GM21619 (cell line): ENCODE results near the gene ELAVL3.

Experiments used
- ATAC-seq: cut with Tn5 transposase; IDR thresholded peaks from one replicate; pipeline ENCODE4 v1.9.1; 2021; ENCODE audit not compliant: unreplicated experiment

The ELAVL3 gene

DNA sequence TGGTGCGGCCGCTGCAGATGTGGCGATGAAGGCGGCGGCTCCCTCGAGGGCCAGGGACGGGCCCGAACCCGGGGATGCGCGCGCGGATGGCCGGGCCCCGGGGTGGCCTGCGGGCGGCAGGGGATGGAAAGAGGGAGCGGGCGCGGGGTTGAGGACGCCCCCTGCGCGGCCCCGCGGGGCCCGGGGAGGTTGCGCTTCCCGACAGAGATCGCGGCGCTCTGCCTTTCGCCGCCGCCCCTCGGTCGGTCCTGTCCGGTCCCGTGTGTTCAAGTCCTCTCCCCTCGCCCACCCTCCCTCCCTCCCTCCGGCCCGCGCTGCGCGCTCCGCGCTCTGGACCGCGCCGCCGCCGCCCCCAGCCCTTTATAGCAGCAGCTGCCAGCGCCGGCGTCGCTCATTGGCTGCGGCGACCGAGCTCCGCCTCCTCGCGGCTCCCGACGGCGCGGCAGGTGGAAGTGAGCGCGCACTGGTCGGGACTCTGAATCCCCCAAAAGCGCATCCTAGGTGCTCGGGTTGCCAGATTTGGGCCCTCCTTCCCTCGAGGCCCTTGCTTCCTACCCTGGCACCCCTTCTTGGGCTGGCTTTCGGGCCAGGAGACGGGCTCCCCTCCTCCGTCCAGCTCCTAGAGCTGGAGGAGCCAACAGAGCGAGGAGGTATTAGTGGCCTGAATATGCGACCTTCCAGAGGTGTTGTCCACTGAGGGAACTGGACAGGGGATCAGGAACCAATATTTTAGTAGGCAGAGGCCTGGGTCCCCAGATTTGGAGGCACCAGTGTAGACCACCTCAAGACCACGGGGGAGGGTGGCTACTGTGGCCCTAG, at the start of gene ELAVL3:
ELAVL3 (minus strand) TSS at position 332 of the 819 bp plus-strand sequence. CDS start 438 bp downstream, outside the sequence.
- no peak for ATAC-seq

DNA sequence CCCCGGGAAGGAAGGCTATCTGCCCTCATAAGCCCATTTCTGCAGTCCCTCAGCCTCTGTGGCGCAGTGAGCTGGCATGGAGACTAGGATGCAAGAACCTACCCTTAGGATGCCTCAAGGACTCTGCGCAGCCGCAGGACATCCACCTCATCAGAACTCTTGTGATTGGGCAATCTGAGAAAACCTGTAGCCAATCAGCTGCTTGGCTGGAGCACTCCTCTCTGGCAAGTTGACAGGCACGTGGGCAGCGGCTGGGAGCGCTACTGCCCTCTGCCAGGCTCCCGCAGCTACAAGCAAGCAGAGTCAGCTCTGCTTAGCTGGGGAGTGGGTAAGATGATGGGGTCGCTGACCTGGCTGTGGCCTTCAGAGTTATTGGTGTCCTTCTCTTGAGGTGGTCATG, 49.6 kb upstream of the ELAVL3 start:
- ATAC-seq, result no peak

DNA sequence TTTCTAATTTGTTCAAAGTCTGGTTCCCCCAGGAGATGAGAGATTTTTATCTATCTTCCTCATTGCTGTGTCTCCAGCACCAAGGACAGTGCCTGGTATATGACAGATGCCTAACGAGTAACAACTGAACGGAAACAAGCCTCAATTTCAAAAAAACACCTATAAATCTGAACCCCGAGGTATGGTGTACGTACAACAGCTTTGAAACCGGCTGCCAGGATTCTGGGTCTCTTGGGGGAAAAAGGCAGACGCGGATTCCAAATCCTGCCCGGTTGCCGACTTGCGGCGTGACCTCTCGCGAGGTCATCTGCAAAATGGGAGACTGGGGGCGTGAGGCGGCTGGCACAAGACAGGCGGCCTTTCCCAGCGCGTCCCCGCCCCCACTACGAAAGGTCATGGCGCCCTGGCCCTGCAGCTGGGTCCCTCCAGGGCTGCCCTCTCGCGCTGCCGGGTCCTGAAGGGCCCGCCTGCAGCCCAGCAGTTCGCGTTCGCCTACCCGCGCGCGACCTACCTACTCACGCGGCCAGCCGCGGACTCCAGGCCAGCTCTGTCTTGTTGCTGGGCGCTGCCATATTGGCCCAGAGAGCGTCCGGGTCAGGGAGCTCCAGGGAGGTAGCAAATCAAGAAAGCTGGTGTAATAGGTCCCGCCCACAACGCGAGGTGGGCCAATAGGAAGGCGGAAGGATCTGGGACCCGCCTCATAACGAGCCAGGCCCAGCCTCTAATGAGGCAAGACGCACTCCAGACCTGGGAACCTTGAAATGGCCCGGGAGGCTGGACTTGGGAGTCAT, 47.9 kb upstream of the ELAVL3 start, which contains the start of gene ECSIT:
ECSIT (minus strand) TSS at position 584 of the 791 bp plus-strand sequence. CDS start 9,964 bp downstream, outside the sequence.
- peak; percentile 91 for ATAC-seq

DNA sequence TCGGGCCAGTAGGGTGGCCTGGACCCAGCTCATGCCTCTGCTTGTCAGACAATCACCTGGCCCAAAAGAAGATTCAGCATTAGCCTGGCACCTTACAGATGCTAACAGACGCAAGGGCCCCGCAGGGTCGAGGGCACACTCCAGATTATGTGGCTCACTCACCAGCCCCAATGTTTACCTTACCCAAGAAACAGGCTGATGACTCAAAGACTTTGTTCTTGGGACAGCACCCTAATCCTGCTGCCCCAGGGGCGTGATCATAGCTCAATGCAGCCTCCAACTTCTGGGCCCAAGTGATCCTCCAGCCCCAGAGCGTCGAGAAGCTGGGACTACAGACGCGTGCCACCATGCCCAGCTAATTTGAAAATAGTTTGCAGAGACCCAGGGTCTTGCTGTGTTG, 38.3 kb upstream of the ELAVL3 start:
- no peak for ATAC-seq

DNA sequence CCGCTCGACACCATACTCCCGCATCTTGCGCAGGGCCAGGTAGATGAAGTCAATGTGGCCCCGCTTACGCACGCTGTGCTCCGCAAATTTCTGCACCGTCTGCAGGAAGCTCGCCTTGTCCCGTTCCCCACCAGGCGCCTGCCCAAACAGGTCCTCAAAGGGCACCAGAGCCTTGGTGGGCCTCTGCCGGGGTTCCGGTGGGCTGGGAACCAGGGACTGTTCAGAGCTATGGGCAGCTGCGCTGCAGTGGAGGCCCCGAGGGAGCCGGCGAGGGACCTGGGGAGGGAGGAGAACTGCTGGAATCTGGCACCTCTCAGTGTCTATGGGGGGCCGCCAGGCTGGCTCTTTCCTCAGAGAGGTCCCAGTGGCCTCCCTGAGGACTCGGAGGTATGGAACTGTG, 33.1 kb upstream of the ELAVL3 start:
- no peak for ATAC-seq

DNA sequence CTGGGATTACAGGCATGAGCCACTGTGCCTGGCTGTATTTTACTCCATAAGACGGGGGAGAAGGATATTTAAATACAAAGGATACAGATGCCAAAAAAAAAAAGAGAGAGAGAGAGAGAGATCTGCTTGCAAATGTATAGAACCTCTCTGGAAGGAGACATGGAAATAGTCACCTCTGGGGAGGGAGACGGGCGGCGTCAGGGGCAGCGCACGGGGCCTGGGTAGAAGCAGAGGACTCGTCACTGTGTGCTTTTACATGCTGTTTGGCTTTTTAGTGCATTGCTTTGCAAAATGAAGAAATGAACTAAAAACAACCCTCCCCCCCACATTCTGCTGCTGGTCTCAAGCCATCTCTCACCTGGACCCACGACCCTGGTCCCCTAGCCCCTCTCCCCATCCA, 29.6 kb upstream of the ELAVL3 start:
- ATAC-seq, result no peak

DNA sequence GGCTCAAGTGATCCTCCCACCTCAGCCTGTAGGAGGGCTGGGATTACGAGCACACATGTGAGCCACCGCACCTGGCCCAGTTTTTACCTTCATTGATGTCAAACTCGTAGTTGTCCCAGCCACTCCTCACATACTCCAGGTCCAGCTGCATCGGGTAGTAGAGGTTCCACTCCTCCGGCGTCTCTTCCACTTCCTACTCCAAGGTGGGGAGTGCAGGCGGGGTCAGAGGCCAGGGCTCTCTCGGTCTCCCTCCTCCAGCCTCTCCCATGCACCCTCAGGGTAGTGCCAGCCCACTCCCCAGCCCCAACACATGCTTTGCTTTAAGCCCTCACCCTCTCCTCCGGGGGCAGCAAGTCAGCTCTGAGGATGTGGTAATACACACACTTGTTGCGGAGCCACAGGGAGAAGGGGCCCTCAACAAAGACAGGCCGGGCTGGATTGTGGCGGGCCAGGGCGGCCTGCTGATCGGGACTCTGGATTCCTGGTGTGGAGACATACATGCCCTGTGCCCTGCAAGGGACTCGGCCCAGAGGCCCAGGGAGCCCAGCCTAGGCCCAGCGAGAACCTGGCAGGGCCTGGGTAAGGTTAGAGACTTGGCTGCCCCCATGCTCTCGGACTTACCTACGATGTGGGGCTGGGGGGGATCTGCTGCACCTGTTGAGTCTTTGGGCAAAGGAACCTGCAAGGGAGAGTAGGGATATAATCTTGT, 26.7 kb upstream of the ELAVL3 start:
- no peak for ATAC-seq

DNA sequence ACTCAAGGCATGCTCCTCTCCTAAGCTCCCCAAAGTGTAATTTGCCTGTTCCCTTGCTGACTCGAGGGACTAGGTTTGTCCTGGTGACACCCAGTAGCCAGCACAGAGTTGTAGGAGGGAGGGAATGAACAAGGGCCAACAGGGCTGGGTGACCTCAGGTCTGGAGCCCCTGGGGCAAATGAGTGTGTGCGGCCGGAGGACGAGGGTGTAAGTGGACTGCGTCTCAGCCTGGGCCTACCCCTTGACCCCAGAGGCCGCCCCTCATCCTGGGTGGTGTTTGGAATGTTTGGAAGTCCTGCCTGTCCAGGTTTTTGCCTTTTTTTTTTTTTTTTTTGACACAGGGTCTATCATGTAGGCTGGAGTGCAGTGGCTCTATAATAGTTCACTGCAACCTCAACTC, 26.1 kb upstream of the ELAVL3 start:
- no peak for ATAC-seq

DNA sequence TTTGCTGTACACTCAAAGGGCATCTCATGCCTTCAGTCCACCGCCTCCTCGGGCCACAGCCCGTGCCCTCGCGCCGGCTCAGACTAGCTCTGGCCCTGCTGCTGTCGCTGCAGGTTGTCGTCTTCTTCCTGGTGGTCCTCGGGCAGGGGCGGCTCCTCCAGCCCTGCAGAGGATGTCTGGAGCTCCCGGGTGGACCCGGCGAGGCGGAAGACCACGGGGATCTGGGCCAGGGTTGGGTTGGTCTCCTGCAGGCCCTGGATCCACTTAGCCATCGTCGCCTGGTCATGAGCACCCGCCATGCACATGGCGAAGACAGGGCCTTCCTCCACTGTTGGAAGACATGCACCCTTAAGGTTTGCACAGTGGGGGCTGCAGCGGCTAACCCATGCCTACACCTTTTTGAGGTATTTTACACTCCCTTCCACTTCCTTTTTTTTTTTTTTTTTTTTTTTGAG, 25.3 kb upstream of the ELAVL3 start:
- ATAC-seq, result peak; percentile 23

DNA sequence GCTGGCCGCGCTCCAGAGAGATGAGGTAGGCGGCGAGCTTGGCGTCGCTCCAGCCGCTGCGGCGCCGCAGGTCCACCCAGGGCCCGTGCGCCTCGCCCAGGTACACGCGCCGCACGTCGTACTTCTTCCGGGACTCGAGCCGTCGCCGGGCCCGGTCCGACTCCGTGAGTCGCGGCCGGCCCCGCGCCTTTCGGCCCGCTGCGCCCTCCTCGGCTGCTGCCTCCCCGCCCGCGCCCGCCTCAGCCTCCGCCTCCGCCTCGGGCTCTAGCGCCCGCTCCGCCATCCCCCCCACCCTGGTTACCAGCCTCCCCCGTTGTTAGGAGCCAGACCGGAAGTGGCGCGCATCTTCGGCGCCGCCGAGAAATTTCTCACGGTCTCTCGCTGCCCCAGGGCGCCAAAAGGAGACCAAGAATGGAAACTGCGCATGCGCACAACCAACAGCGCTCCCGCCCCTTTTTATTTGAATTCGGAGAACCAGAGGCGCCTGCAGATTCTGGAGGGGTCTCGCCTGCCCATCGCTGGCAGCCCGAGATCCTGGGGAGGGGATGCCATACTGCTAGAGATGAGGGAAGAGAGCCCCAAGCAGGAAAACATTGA, 24.8 kb upstream of the ELAVL3 start, which contains the start of gene ZNF653:
ZNF653 (minus strand) TSS at position 336 of the 597 bp plus-strand sequence; CDS start at position 283, 53 bp downstream.
- ATAC-seq, result peak; percentile 46

DNA sequence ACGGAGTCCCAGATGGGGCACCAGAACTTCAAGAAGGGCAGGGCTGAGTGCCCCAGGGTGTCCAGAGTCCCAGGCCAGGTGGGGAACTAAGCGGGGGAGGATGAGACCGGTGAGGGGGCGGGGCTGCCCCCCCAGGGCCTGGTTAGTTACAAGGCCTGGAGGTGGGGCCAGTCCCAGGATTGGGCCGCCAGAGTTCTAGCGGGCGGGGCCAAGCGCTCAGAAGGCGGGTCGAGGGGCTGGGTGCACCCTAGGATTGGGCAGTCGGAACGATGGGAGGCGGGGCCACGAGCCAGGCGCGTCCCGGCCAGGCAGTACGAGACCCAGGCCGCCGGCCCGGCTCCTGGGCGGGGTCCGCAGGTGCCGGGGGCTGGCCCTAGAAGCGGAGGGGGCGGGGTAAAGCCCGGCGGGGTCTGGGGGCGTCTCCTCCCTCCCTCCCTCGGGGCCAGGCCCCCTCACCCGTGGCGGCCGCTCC, 24.2 kb upstream of the ELAVL3 start:
- peak; percentile 81 for ATAC-seq

DNA sequence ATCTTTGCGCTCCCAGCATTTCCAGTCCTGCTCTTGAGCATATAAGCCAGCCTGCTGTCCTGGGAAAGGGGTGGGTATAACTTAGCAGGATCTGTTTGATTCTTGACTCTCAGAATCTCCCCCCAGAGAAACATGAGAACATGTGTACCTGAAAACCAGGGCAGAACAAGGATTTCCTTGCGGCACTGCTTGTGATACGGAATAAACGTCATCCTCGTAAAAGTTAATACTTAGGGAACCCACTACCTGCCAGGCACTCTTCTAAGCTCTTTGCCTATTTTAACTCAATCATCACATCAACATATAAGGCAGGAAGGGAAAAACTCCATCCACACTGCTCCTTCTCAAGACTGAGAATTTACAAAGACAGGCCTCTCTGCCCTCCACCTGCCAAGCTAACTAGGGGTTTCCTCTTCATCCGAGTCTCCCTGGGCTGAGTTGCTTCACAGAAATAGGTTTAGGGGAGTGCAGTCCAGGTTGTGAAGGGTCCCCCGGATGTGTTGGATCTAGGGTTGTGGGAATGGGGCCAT, 23.7 kb upstream of the ELAVL3 start:
- ATAC-seq, result no peak

DNA sequence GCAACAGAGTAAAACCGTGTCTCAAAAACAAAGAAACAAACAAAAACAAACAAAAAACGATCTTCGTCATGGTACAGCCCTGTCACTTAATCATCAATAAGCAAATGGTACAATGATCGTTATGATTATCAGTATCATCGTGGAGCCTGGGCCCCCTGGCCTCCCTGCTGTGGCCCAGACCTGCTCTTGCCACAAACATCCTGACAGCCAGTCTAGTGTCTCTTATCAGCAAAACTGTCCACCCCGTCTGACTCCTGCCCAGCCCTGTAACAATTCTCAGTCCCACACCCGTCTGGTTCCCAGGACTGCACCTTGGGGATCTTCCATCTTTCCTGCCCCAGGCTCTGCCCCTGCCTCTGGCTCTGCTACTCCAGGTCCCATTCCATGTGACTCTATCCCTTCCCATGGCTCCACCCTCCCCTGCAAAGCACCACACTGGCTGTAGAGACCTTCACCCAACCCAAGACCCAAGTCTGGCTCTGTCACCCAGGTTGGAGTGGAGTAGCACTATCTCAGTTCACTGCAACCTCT, 19.1 kb upstream of the ELAVL3 start:
- ATAC-seq, result no peak

DNA sequence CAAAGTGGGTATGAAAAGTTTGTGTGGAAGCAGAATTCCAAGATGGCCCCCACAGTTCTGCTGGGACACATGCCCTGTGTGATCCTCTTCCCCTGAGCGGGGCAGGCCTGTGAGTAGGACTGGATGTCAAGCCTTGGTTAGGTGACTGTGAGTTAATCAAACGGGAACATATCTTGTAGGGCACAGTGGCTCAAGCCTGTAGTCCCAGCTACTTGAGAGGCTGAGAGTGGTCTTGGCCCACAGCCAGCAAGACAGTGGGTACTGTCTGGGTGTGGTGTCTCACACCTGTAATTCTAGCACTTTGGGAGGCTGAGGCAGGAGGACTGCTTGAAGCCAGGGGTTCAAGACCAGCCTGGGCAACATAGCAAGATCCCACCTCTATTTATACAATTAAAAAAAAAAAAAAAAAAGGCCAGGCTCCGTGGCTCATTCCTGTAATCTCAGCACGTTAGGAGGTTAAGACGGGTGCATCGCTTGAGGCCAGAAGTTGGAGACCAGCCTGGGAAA, 18.4 kb upstream of the ELAVL3 start:
- no peak for ATAC-seq

DNA sequence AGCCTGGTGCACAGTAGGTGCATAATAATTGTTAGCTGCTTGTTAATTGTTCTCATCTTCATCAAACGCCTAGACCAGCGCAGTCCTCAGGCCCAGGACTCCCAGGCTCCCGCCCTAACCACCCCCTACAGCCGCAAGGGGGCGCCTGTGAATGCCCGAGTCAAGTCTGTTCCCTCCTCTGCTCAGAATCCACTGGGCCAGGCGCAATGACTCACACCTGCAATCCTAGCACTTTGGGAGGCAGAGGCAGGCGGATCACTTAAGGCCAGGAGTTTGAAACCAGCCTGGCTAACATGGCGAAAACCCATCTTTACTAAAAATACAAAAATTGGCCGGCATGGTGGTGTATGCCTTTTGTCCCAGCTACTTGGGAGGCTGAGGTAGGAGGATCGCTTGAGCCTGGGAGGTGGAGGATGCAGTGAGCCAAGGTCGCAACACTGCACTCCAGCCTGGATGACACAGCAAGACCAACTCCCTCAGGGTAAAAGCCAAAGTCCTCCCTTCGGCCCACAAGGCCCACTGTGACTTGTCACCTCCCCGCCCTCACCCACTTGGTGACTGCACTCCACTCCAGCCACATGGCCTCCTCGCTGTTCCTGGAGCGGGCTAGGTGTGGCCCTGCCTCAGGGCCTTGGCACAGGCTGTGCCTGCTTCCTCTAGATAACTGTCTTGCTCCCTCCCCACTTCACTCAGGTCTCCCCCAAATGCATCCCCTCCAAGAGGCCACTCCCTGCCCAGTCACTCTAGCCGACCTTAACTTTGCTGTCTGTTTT, 15.7 kb upstream of the ELAVL3 start:
- no peak for ATAC-seq

DNA sequence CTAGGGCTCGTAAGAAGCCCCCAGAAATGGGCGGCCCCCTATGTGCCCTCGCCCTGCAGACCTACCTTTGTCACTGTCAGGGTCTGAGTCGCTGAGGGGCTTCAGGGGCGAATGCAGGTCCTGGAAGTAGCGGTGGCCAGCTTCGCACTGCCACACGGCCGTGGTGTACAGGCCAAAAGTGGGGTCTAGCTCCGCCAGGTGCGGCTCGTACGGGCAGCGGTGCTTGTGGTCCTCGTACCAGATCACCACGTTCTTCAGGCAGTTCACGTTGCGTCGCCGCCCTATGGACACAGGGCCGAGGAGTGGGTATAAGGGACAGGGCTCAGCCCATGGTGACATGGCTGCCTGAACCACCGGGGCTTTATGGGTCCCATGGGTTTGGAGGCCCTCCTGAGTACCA, 15.0 kb upstream of the ELAVL3 start:
- no peak for ATAC-seq

DNA sequence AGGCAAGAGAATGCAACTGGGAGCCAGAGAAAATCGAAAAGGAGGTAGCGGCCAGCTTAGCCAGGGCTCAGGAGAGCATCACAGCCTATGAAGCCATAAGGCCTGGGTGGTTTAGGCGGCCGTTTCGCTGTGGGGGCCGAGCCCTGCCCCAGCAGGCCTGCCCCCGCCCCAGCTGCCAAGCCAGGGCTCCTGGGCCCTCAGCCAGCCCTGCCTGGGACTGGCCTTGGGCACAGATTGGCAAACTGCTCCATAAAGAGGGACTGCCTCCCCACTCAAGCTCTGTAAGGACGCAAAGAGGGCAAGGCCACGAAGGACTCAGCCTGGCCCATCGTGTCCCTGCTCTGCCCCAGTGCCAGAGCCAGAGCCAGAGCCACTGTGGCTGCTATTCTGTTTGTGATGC, 14.6 kb upstream of the ELAVL3 start:
- no peak for ATAC-seq

DNA sequence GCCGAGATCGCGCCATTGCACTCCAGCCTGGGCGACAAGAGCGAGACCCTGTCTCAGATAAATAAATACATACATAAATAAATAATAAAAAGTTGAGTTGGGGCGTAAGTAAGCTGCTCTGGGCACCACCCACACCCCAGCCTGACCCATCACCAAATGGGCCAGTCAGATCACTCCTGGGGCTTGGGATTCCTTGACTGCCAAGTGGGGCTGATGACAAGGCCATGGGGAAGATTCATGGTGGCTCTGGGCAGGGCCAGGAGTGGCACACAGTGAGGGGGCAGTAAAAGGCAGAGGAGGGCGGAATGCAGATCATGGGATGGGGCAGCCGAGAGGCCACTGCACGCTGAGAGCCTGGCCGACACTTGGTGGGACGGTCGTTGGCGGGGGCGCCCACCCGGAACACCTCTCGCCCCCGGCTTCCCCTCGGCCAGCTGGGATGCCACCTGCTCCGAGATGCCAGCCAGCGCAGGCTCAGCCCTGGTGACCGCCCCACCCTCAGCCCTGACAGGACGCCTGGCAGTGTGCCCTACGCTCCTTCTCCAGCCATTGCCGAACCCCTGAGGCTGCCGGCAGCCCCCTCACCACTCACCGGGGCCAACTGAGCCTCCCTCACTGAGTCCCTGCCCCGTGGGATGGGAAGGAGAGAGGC, 13.9 kb upstream of the ELAVL3 start:
- ATAC-seq, result no peak

DNA sequence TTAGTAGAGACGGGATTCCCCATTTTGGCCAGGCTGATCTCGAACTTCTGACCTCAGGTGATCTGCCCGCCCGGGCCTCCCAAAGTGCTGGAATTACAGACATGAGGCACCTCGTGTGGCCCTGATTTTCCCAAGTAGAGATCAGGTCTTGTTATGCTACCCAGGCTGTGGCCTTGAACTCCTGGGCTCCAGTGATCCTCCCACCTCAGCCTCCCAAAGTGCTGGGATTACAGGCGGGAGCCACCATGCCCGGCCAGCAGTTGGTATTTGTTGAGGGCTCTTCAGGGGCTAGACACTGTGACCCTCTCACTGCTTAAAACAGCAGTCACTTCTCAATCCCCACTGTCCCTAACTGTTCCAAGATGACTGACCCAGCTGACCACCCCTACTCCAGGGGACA, 8.5 kb upstream of the ELAVL3 start:
- no peak for ATAC-seq
